Stimulated activated memory B cell treated with anti-CD40 and anti-IgM and Interleukin-4, amounts not matched to agents 10 μg/mL and 1 μg/mL and 100 μg/mL, for 72 hours (primary cell): ENCODE data around the gene ZNF577.
"Not testable (repeated sequence)": the region's sequence is repeated elsewhere in the genome, so short reads cannot be mapped to it uniquely, and the experiment has no call there.

Source experiments
- ATAC-seq: fragments of 150-1000 bp; cut with Tn5 transposase; 2 replicates; pipeline ENCODE4 v1.10.0; 2021
- H3K27ac Mint-ChIP-seq: one replicate; pipeline ENCODE4 v1.8.0; 2022; ENCODE audit warnings: mild to moderate bottlenecking, mixed read lengths
- H3K27me3 Mint-ChIP-seq: one replicate; pipeline ENCODE4 v1.8.0; 2022; ENCODE audit warnings: mixed read lengths
- H3K36me3 Mint-ChIP-seq: one replicate; pipeline ENCODE4 v1.8.0; 2022; ENCODE audit warnings: mixed read lengths
- H3K4me1 Mint-ChIP-seq: one replicate; pipeline ENCODE4 v1.8.0; 2022; ENCODE audit warnings: mixed read lengths
- H3K4me3 Mint-ChIP-seq: one replicate; pipeline ENCODE4 v1.8.0; 2022; ENCODE audit warnings: mild to moderate bottlenecking, moderate library complexity, mixed read lengths
- H3K9me3 Mint-ChIP-seq: one replicate; pipeline ENCODE4 v1.8.0; 2022; ENCODE audit warnings: mixed read lengths

Gene ZNF577

GRCh38 chr19:51887522-51888498, at the start of gene ZNF577:
Gene ZNF577 (minus strand): TSS chr19:51887951. CDS start chr19:51880382, 7,569 bp downstream.
- Mint-ChIP-seq H3K36me3 (peaks cover 95% of the 10 kb centered on the region), H3K9me3 (peaks cover 28% of the 10 kb centered on the region), H3K4me1 (peaks cover 20% of the 10 kb centered on the region), H3K27ac (peak within 1 kb of the TSS; percentile 98), H3K4me3 (peak within 1 kb of the TSS; percentile 98), H3K27me3 (no peaks in the 10 kb centered on the region)
- ATAC-seq, result peak; percentile 97

- no peaks in the 10 kb centered on the region for H3K27me3 Mint-ChIP-seq
- H3K36me3 Mint-ChIP-seq, result peaks cover 94% of the 10 kb centered on the region
- H3K4me1 Mint-ChIP-seq, result peaks cover 17% of the 10 kb centered on the region
- H3K4me3 Mint-ChIP-seq, result no peak overlapping the region
- H3K27ac Mint-ChIP-seq, result no peak overlapping the region
- ATAC-seq, result no peak
- H3K9me3 Mint-ChIP-seq, result peaks cover 20% of the 10 kb centered on the region
Measured at GRCh38 chr19:51931921-51932320, 44.2 kb upstream of the ZNF577 start.

GRCh38 chr19:51927859-51928258, 40.1 kb upstream of the ZNF577 start:
- Mint-ChIP-seq H3K4me1 (peaks cover 22% of the 10 kb centered on the region), H3K27me3 (no peaks in the 10 kb centered on the region), H3K4me3 (peak overlapping the region; percentile 97), H3K36me3 (peaks cover 72% of the 10 kb centered on the region), H3K27ac (peak overlapping the region; percentile 92), H3K9me3 (peaks cover 21% of the 10 kb centered on the region)
- no peak for ATAC-seq

- peak; percentile 97 for ATAC-seq
Measured at GRCh38 chr19:51926784-51927741, 39.3 kb upstream of the ZNF577 start, which contains the start of gene ZNF613. Gene ZNF613 (plus strand): TSS chr19:51927472. CDS start chr19:51936221, 8,749 bp downstream.

GRCh38 chr19:51926426-51926783, 38.7 kb upstream of the ZNF577 start:
- Mint-ChIP-seq H3K27me3 (no peaks in the 10 kb centered on the region), H3K4me3 (peak overlapping the region; percentile 97), H3K36me3 (peaks cover 58% of the 10 kb centered on the region), H3K4me1 (peaks cover 22% of the 10 kb centered on the region), H3K9me3 (peaks cover 23% of the 10 kb centered on the region), H3K27ac (peak overlapping the region; percentile 92)
- no peak for ATAC-seq

More at GRCh38 chr19:51926784-51927741, 39.3 kb upstream of the ZNF577 start, which contains the start of gene ZNF613:
- Mint-ChIP-seq H3K4me1 (peaks cover 22% of the 10 kb centered on the region), H3K27me3 (no peaks in the 10 kb centered on the region), H3K9me3 (peaks cover 21% of the 10 kb centered on the region), H3K27ac (peak within 1 kb of the TSS; percentile 92), H3K36me3 (peaks cover 65% of the 10 kb centered on the region), H3K4me3 (peak within 1 kb of the TSS; percentile 97)

- H3K4me3 Mint-ChIP-seq, result no peak overlapping the region
- H3K27ac Mint-ChIP-seq, result no peak overlapping the region
- H3K27me3 Mint-ChIP-seq, result no peaks in the 10 kb centered on the region
- ATAC-seq, result no peak
- peaks cover 26% of the 10 kb centered on the region for H3K9me3 Mint-ChIP-seq
- peaks cover 19% of the 10 kb centered on the region for H3K36me3 Mint-ChIP-seq
- peaks cover 5% of the 10 kb centered on the region for H3K4me1 Mint-ChIP-seq
Measured at GRCh38 chr19:51921949-51922348, 34.2 kb upstream of the ZNF577 start.

- Mint-ChIP-seq H3K27ac (no peak overlapping the region), H3K9me3 (peaks cover 31% of the 10 kb centered on the region), H3K4me1 (peaks cover 6% of the 10 kb centered on the region), H3K4me3 (no peak overlapping the region), H3K27me3 (no peaks in the 10 kb centered on the region), H3K36me3 (peaks cover 10% of the 10 kb centered on the region)
- ATAC-seq, result no peak
Measured at GRCh38 chr19:51919606-51920005, 31.9 kb upstream of the ZNF577 start.

GRCh38 chr19:51916167-51916566, 28.4 kb upstream of the ZNF577 start:
- Mint-ChIP-seq H3K4me3 (no peak overlapping the region), H3K4me1 (peaks cover 6% of the 10 kb centered on the region)

GRCh38 chr19:51915324-51915867, 27.6 kb upstream of the ZNF577 start:
- Mint-ChIP-seq H3K36me3 (peaks cover 9% of the 10 kb centered on the region), H3K27me3 (no peaks in the 10 kb centered on the region), H3K27ac (no peak overlapping the region), H3K9me3 (peaks cover 31% of the 10 kb centered on the region), H3K4me3 (no peak overlapping the region), H3K4me1 (peaks cover 6% of the 10 kb centered on the region)
- no peak for ATAC-seq

More at GRCh38 chr19:51916167-51916566, 28.4 kb upstream of the ZNF577 start:
- no peak for ATAC-seq
- no peak overlapping the region for H3K27ac Mint-ChIP-seq
- no peaks in the 10 kb centered on the region for H3K27me3 Mint-ChIP-seq
- peaks cover 29% of the 10 kb centered on the region for H3K9me3 Mint-ChIP-seq
- peaks cover 9% of the 10 kb centered on the region for H3K36me3 Mint-ChIP-seq

GRCh38 chr19:51907981-51908380, 20.2 kb upstream of the ZNF577 start:
- peaks cover 12% of the 10 kb centered on the region for H3K4me1 Mint-ChIP-seq
- not testable (repeated sequence) for ATAC-seq, H3K4me3 Mint-ChIP-seq, H3K27ac Mint-ChIP-seq
- peaks cover 22% of the 10 kb centered on the region for H3K27me3 Mint-ChIP-seq
- H3K36me3 Mint-ChIP-seq, result peaks cover 30% of the 10 kb centered on the region
- H3K9me3 Mint-ChIP-seq, result peaks cover 25% of the 10 kb centered on the region

- peaks cover 47% of the 10 kb centered on the region for H3K36me3 Mint-ChIP-seq
- H3K4me1 Mint-ChIP-seq, result peaks cover 12% of the 10 kb centered on the region
- H3K9me3 Mint-ChIP-seq, result peaks cover 21% of the 10 kb centered on the region
- H3K4me3 Mint-ChIP-seq, ATAC-seq, H3K27ac Mint-ChIP-seq: not testable (repeated sequence)
- peaks cover 22% of the 10 kb centered on the region for H3K27me3 Mint-ChIP-seq
Measured at GRCh38 chr19:51906108-51906507, 18.4 kb upstream of the ZNF577 start.

- H3K4me3 Mint-ChIP-seq, H3K27ac Mint-ChIP-seq, ATAC-seq: not testable (repeated sequence)
- peaks cover 22% of the 10 kb centered on the region for H3K27me3 Mint-ChIP-seq
- H3K4me1 Mint-ChIP-seq, result peaks cover 12% of the 10 kb centered on the region
- H3K36me3 Mint-ChIP-seq, result peaks cover 52% of the 10 kb centered on the region
- H3K9me3 Mint-ChIP-seq, result peaks cover 19% of the 10 kb centered on the region
Measured at GRCh38 chr19:51905639-51906038, 17.9 kb upstream of the ZNF577 start.

- H3K36me3 Mint-ChIP-seq, result peaks cover 56% of the 10 kb centered on the region
- H3K9me3 Mint-ChIP-seq, result peaks cover 16% of the 10 kb centered on the region
- ATAC-seq, result no peak
- H3K4me3 Mint-ChIP-seq, result peak overlapping the region; percentile 98
- H3K27ac Mint-ChIP-seq, result peak overlapping the region; percentile 93
- H3K27me3 Mint-ChIP-seq, result peaks cover 22% of the 10 kb centered on the region
- peaks cover 12% of the 10 kb centered on the region for H3K4me1 Mint-ChIP-seq
Measured at GRCh38 chr19:51905206-51905605, 17.5 kb upstream of the ZNF577 start.

GRCh38 chr19:51904331-51905165, 16.8 kb upstream of the ZNF577 start, which contains the start of gene ZNF649:
Gene ZNF649 (minus strand): TSS chr19:51905017. CDS start chr19:51900107, 4,910 bp downstream.
- H3K9me3 Mint-ChIP-seq, result peaks cover 16% of the 10 kb centered on the region
- H3K36me3 Mint-ChIP-seq, result peaks cover 63% of the 10 kb centered on the region
- H3K4me3 Mint-ChIP-seq, result peak within 1 kb of the TSS; percentile 98
- H3K27me3 Mint-ChIP-seq, result peaks cover 17% of the 10 kb centered on the region
- H3K4me1 Mint-ChIP-seq, result peaks cover 12% of the 10 kb centered on the region
- peak; percentile 99 for ATAC-seq
- H3K27ac Mint-ChIP-seq, result peak within 1 kb of the TSS; percentile 93
